Chondrocyte (in vitro differentiated cells): Measurements from ENCODE around the gene DNASE2. TPM values are rescaled to one million over a fixed set of nuclear protein-coding genes. Genes with fewer than 3 reads are reported as not detected.

Experiments used
- DNase-seq: peaks from one replicate; pipeline ENCODE4 v3.0.0; 2021; ENCODE audit warnings: mixed read lengths, low spot score
- H3K27ac Mint-ChIP-seq: one replicate; pipeline ENCODE4 v1.8.0; 2021; ENCODE audit warnings: mild to moderate bottlenecking, moderate library complexity, mixed read lengths; ENCODE audit not compliant: unreplicated experiment
- H3K27me3 Mint-ChIP-seq: 2 replicates; pipeline ENCODE4 v1.8.0; 2021; ENCODE audit warnings: low read depth, mixed read lengths
- H3K36me3 Mint-ChIP-seq: 2 replicates; pipeline ENCODE4 v1.8.0; 2021; ENCODE audit warnings: low read depth, mixed read lengths
- H3K4me1 Mint-ChIP-seq: 2 replicates; pipeline ENCODE4 v1.8.0; 2021; ENCODE audit warnings: low read depth, mild to moderate bottlenecking, mixed read lengths
- H3K4me3 Mint-ChIP-seq: one replicate; pipeline ENCODE4 v1.8.0; 2021; ENCODE audit warnings: mild to moderate bottlenecking, moderate library complexity, mixed read lengths; ENCODE audit not compliant: unreplicated experiment
- H3K9me3 Mint-ChIP-seq: 2 replicates; pipeline ENCODE4 v1.8.0; 2021; ENCODE audit warnings: low read depth, mixed read lengths
- CTCF ChIP-seq: fragments of 200-600 bp; sonication (generic); IDR thresholded peaks from 2 replicates; pipeline ENCODE4 v1.5.0; 2021; ENCODE audit warnings: antibody characterized with exemption, mild to moderate bottlenecking, moderate library complexity
- total RNA-seq: library from RNA; stranded (reverse); gene quantifications from 3 replicates; pipeline ENCODE4 v1.2.1, GENCODE V29; 2021

Gene DNASE2
- total RNA-seq, 1 donor from 2014 or later: 52.8 TPM

GRCh38 chr19:12871681-12872080, 9.6 kb downstream of the DNASE2 start:
- H3K9me3 Mint-ChIP-seq: peaks cover 3% of the 10 kb centered on the region
- H3K4me1 Mint-ChIP-seq: peaks cover 3% of the 10 kb centered on the region
- no peak for TF ChIP-seq CTCF
- no peak for DNase-seq
- no peak overlapping the region for H3K27ac Mint-ChIP-seq
- no peak overlapping the region for H3K4me3 Mint-ChIP-seq
- H3K36me3 Mint-ChIP-seq: peaks cover 5% of the 10 kb centered on the region
- H3K27me3 Mint-ChIP-seq: no peaks in the 10 kb centered on the region

- H3K27ac Mint-ChIP-seq: no peak overlapping the region
- peaks cover 6% of the 10 kb centered on the region for H3K27me3 Mint-ChIP-seq
- H3K9me3 Mint-ChIP-seq: peaks cover 3% of the 10 kb centered on the region
- no peak for TF ChIP-seq CTCF
- DNase-seq: no peak
- H3K36me3 Mint-ChIP-seq: peaks cover 2% of the 10 kb centered on the region
- no peak overlapping the region for H3K4me3 Mint-ChIP-seq
- peaks cover 3% of the 10 kb centered on the region for H3K4me1 Mint-ChIP-seq
Observed at GRCh38 chr19:12868540-12869112, 12.6 kb downstream of the DNASE2 start.

- peak overlapping the region; percentile 52 for H3K4me3 Mint-ChIP-seq
- H3K4me1 Mint-ChIP-seq: peaks cover 3% of the 10 kb centered on the region
- H3K9me3 Mint-ChIP-seq: no peaks in the 10 kb centered on the region
- peak; percentile 23 for TF ChIP-seq CTCF
- peaks cover 2% of the 10 kb centered on the region for H3K36me3 Mint-ChIP-seq
- DNase-seq: no peak
- H3K27ac Mint-ChIP-seq: no peak overlapping the region
- H3K27me3 Mint-ChIP-seq: peaks cover 11% of the 10 kb centered on the region
Observed at GRCh38 chr19:12867120-12868099, 13.8 kb downstream of the DNASE2 start.

- Mint-ChIP-seq H3K27me3 (peaks cover 11% of the 10 kb centered on the region), H3K4me3 (peak overlapping the region; percentile 16), H3K27ac (no peak overlapping the region), H3K9me3 (no peaks in the 10 kb centered on the region), H3K36me3 (no peaks in the 10 kb centered on the region), H3K4me1 (peaks cover 3% of the 10 kb centered on the region)
- no peak for TF ChIP-seq CTCF
- DNase-seq: no peak
Observed at GRCh38 chr19:12866416-12867119, 14.7 kb downstream of the DNASE2 start.

GRCh38 chr19:12865746-12866415, 15.4 kb downstream of the DNASE2 start:
- Mint-ChIP-seq H3K27ac (no peak overlapping the region), H3K4me3 (no peak overlapping the region), H3K36me3 (no peaks in the 10 kb centered on the region), H3K4me1 (peaks cover 3% of the 10 kb centered on the region), H3K27me3 (peaks cover 11% of the 10 kb centered on the region), H3K9me3 (no peaks in the 10 kb centered on the region)
- no peak for DNase-seq
- TF ChIP-seq CTCF: no peak
